Esophagus muscularis mucosa (tissue), 3 donors: ENCODE measurements around the gene ASIC1.

Experiments
- EP300 ChIP-seq: sonication (generic); formaldehyde crosslinking; IDR thresholded peaks from one replicate; pipeline ENCODE4 v1.6.1; 2017; ENCODE audit warnings: antibody characterized with exemption
- TF ChIP-seq, protein P1 (sequence below), 3 experiments: fragments of 200-600 bp in 2 of 3; fragments of 450-650 bp in 1 of 3; sonication (generic) in 2 of 3; IDR thresholded peaks; one replicate each; pipeline ENCODE4 v1.5.1; 2017 to 2019; ENCODE audit warnings: antibody characterized with exemption in 3 of 3, mild to moderate bottlenecking in 2 of 3, moderate library complexity in 1 of 3

DNA sequence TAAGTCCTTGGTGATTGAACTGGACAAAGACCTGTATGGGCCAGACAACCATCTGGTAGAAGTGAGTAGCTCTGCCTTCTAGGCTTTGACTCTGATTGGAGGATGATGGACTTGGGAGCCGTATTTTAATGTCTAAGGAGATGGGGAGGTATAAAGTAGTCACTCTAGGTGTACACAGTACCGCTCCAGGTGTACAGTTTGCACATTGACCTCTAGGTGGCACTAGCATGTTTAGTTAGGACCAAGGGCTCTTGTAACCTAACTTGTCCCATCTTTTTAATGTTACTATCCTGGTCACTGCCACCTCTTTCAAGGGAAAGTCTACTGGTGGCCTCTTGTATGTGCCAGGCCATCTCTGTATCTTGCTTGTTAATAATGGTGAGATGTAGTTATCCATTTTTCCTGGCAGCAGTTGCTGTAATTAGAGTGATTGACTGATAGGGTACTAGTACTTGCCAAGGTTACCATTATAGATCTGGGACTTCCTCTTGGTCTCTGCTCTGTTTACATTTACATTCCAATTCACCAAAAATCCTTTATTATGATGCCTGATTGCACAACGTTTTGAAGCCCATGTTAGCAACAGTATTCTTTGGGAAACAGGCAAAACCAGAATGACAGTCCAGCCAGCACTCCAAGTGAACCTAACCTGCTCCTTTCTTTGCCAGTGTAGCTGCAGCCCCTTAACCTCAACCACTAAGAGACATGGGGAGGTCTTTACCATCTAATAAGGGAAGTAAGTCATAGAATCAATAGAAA, 31.4 kb downstream of the ASIC1 start:
- no peak for TF ChIP-seq EP300
- TF ChIP-seq, protein P1, sequence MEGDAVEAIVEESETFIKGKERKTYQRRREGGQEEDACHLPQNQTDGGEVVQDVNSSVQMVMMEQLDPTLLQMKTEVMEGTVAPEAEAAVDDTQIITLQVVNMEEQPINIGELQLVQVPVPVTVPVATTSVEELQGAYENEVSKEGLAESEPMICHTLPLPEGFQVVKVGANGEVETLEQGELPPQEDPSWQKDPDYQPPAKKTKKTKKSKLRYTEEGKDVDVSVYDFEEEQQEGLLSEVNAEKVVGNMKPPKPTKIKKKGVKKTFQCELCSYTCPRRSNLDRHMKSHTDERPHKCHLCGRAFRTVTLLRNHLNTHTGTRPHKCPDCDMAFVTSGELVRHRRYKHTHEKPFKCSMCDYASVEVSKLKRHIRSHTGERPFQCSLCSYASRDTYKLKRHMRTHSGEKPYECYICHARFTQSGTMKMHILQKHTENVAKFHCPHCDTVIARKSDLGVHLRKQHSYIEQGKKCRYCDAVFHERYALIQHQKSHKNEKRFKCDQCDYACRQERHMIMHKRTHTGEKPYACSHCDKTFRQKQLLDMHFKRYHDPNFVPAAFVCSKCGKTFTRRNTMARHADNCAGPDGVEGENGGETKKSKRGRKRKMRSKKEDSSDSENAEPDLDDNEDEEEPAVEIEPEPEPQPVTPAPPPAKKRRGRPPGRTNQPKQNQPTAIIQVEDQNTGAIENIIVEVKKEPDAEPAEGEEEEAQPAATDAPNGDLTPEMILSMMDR (IDR thresholded peaks at IDR 0.05), result peak; percentile 69 to 78 (median 75)
